H9 (cell line): ENCODE data around the gene ATG7. TPM values are rescaled to one million over a fixed set of nuclear protein-coding genes. Genes with fewer than 3 reads are reported as not detected.

Experiments used
- DNase-seq: peaks from one replicate; pipeline ENCODE4 v3.0.0-alpha.2; 2017
- H2AFZ ChIP-seq: one replicate; pipeline ENCODE4 v1.6.1; 2013; ENCODE audit warnings: mild to moderate bottlenecking, low read length, control low read depth, moderate library complexity
- H2AK5ac ChIP-seq: 2 replicates; pipeline ENCODE4 v1.6.1; 2013; ENCODE audit warnings: low read length, control low read depth, mixed read lengths; ENCODE audit not compliant: insufficient read length
- H2BK120ac ChIP-seq: one replicate; pipeline ENCODE4 v1.6.1; 2013; ENCODE audit warnings: low read depth, mild to moderate bottlenecking, low read length, control low read depth, inconsistent platforms; ENCODE audit not compliant: poor library complexity, severe bottlenecking
- H2BK12ac ChIP-seq: 2 replicates; pipeline ENCODE4 v1.6.1; 2013; ENCODE audit warnings: low read length, control low read depth, mixed read lengths, low read depth; ENCODE audit not compliant: insufficient read length
- H2BK15ac ChIP-seq: 2 replicates; pipeline ENCODE4 v1.6.1; 2013; ENCODE audit warnings: low read depth, low read length, control low read depth
- H2BK20ac ChIP-seq: one replicate; pipeline ENCODE4 v1.6.1; 2013; ENCODE audit warnings: low read depth, mild to moderate bottlenecking, low read length, control low read depth, inconsistent platforms; ENCODE audit not compliant: poor library complexity, severe bottlenecking
- H2BK5ac ChIP-seq: 2 replicates; pipeline ENCODE4 v1.6.1; 2013; ENCODE audit warnings: low read length, control low read depth, mixed read lengths; ENCODE audit not compliant: insufficient read length
- H3K14ac ChIP-seq: 2 replicates; pipeline ENCODE4 v1.6.1; 2013; ENCODE audit warnings: low read length, control low read depth; ENCODE audit not compliant: insufficient read depth
- H3K18ac ChIP-seq: 2 replicates; pipeline ENCODE4 v1.6.1; 2013; ENCODE audit warnings: low read depth, mild to moderate bottlenecking, mixed read lengths, low read length, control low read depth; ENCODE audit not compliant: insufficient read length
- H3K23ac ChIP-seq: 2 replicates; pipeline ENCODE4 v1.6.1; 2013; ENCODE audit warnings: low read length, control low read depth, mixed read lengths, low read depth; ENCODE audit not compliant: insufficient read length
- H3K23me2 ChIP-seq: 2 replicates; pipeline ENCODE4 v1.6.1; 2013; ENCODE audit warnings: low read depth, mild to moderate bottlenecking, mixed read lengths, low read length, control low read depth; ENCODE audit not compliant: insufficient read length, poor library complexity, severe bottlenecking
- H3K27ac ChIP-seq: 2 replicates; pipeline ENCODE4 v1.5.1; 2013; ENCODE audit warnings: low read length, control low read depth, mixed read lengths, low read depth; ENCODE audit not compliant: insufficient read length
- H3K27me3 ChIP-seq: 2 replicates; pipeline ENCODE4 v1.6.1; 2013; ENCODE audit warnings: low read length, control low read depth, inconsistent platforms; ENCODE audit not compliant: insufficient read depth
- H3K4ac ChIP-seq: 2 replicates; pipeline ENCODE4 v1.6.1; 2013; ENCODE audit warnings: low read depth, mild to moderate bottlenecking, control low read depth, inconsistent platforms, low read length, moderate library complexity
- H3K4me1 ChIP-seq: 2 replicates; pipeline ENCODE4 v1.6.1; 2013; ENCODE audit warnings: low read length, control low read depth, inconsistent platforms; ENCODE audit not compliant: insufficient read depth
- H3K4me2 ChIP-seq: 2 replicates; pipeline ENCODE4 v1.6.1; 2013; ENCODE audit warnings: low read length, control low read depth, mixed read lengths; ENCODE audit not compliant: insufficient read length, insufficient read depth
- H3K56ac ChIP-seq: 2 replicates; pipeline ENCODE4 v1.6.1; 2013; ENCODE audit warnings: low read depth, mild to moderate bottlenecking, mixed read lengths, low read length, control low read depth; ENCODE audit not compliant: insufficient read length
- H3K79me1 ChIP-seq: 2 replicates; pipeline ENCODE4 v1.6.1; 2013; ENCODE audit warnings: low read depth, mild to moderate bottlenecking, moderate library complexity, low read length, control low read depth, inconsistent platforms; ENCODE audit not compliant: insufficient read depth, poor library complexity, severe bottlenecking
- H3K79me2 ChIP-seq: 2 replicates; pipeline ENCODE4 v1.6.1; 2013; ENCODE audit warnings: low read length, control low read depth, inconsistent platforms; ENCODE audit not compliant: insufficient read depth
- H3K9ac ChIP-seq: 2 replicates; pipeline ENCODE4 v1.6.1; 2013; ENCODE audit warnings: low read length, control low read depth, mixed read lengths; ENCODE audit not compliant: insufficient read length; ENCODE audit errors: extremely low read depth
- H3K9me3 ChIP-seq: one replicate; pipeline ENCODE4 v1.6.1; 2013; ENCODE audit warnings: low read depth, low read length, inconsistent platforms; ENCODE audit not compliant: control insufficient read depth
- H3T11ph ChIP-seq: one replicate; pipeline ENCODE4 v1.6.1; 2013; ENCODE audit warnings: mild to moderate bottlenecking, low read length, control low read depth, inconsistent platforms
- H4K20me1 ChIP-seq: one replicate; pipeline ENCODE4 v1.6.1; 2013; ENCODE audit not compliant: control insufficient read depth, insufficient read length, insufficient read depth
- H4K5ac ChIP-seq: 2 replicates; pipeline ENCODE4 v1.6.1; 2013; ENCODE audit warnings: low read depth, mild to moderate bottlenecking, mixed read lengths, low read length, control low read depth; ENCODE audit not compliant: insufficient read length
- H4K8ac ChIP-seq: replicated peaks from 2 replicates; pipeline ENCODE4 v1.6.1; 2013; ENCODE audit warnings: low read length, control low read depth, mixed read lengths, low read depth; ENCODE audit not compliant: insufficient read length
- H4K91ac ChIP-seq: 2 replicates; pipeline ENCODE4 v1.6.1; 2013; ENCODE audit warnings: low read depth, mild to moderate bottlenecking, moderate library complexity, mixed read lengths, low read length, control low read depth; ENCODE audit not compliant: insufficient read length
- H3K27ac Mint-ChIP-seq, 3 experiments: 2 replicates in 2 of 3; 3 replicates in 1 of 3; pipeline ENCODE4 v1.8.0; 2020 to 2021; ENCODE audit warnings: mixed read lengths in 3 of 3, mild to moderate bottlenecking in 1 of 3, moderate library complexity in 1 of 3
- H3K27me3 Mint-ChIP-seq: 2 replicates; pipeline ENCODE4 v1.8.0; 2021; ENCODE audit warnings: low read depth, mild to moderate bottlenecking, moderate library complexity, mixed read lengths
- H3K36me3 Mint-ChIP-seq, 3 experiments: 2 replicates in 2 of 3; 3 replicates in 1 of 3; pipeline ENCODE4 v1.8.0; 2020 to 2021; ENCODE audit warnings: low read depth in 3 of 3, mixed read lengths in 3 of 3; ENCODE audit not compliant: insufficient read depth in 1 of 3
- H3K4me1 Mint-ChIP-seq, 2 experiments: 2 replicates each; pipeline ENCODE4 v1.8.0; 2020; ENCODE audit warnings: mixed read lengths in 2 of 2
- H3K4me3 Mint-ChIP-seq, 2 experiments: 2 replicates in 1 of 2; 3 replicates in 1 of 2; pipeline ENCODE4 v1.8.0; 2020 to 2021; ENCODE audit warnings: mild to moderate bottlenecking in 2 of 2, mixed read lengths in 2 of 2, moderate library complexity in 1 of 2
- H3K9me3 Mint-ChIP-seq, 2 experiments: 2 replicates in 1 of 2; 3 replicates in 1 of 2; pipeline ENCODE4 v1.8.0; 2020; ENCODE audit warnings: mild to moderate bottlenecking in 2 of 2, mixed read lengths in 2 of 2, moderate library complexity in 1 of 2
- CTCF ChIP-seq: fragments of 200-600 bp; sonication (generic); conservative IDR thresholded peaks from 3 replicates; pipeline ENCODE4 v1.8.0; 2021; ENCODE audit warnings: antibody characterized with exemption, mild to moderate bottlenecking
- WGBS: extraction: QIAGEN DNeasy Blood & Tissue Kit; methylation state at CpG from one replicate; pipeline ENCODE4 v1.1.7; 2013; ENCODE audit warnings: missing lambda C conversion rate, low lambda C conversion rate, mixed read lengths; ENCODE audit not compliant: insufficient read length; ENCODE audit errors: extremely low coverage; 5-methylcytosine and 5-hydroxymethylcytosine counted together
- total RNA-seq: library from RNA; stranded (reverse); gene quantifications from 2 replicates; pipeline ENCODE4 v1.2.1, GENCODE V29; 2021

The ATG7 gene
- total RNA-seq, 1 experiment from 2014 or later: 17.9 TPM

- no peaks in the 10 kb centered on the region for H4K20me1 ChIP-seq
- no peak overlapping the region for H4K5ac ChIP-seq
- no peaks in the 10 kb centered on the region for H3K9me3 ChIP-seq
- H2BK12ac ChIP-seq: no peak overlapping the region
- no peak overlapping the region for H4K91ac ChIP-seq
- no CpG with 5 or more reads among the region's 1 CpG for WGBS
- H3K18ac ChIP-seq: no peak overlapping the region
- H3K36me3 Mint-ChIP-seq: peaks cover 5 to 19% (median 11%) of the 10 kb centered on the region in 3 experiments; a peak in 5 of 7 replicates
- H3K4ac ChIP-seq: no peak overlapping the region
- H3K4me2 ChIP-seq: no peak overlapping the region
- no peak overlapping the region for H3K27ac ChIP-seq
- H3K79me1 ChIP-seq: peaks cover 3% of the 10 kb centered on the region
- H3K4me1 ChIP-seq: peaks cover 13% of the 10 kb centered on the region; the same call in 1 of the 2 replicates
- no peaks in the 10 kb centered on the region for H3K27me3 Mint-ChIP-seq
- no peak overlapping the region for H2BK15ac ChIP-seq
- no peak for DNase-seq
- H3K23me2 ChIP-seq: no peaks in the 10 kb centered on the region
- H2BK5ac ChIP-seq: no peak overlapping the region
- no peak overlapping the region for H2AK5ac ChIP-seq
- H3K23ac ChIP-seq: no peak overlapping the region
- H3K79me2 ChIP-seq: peaks cover 16% of the 10 kb centered on the region; the same call in 1 of the 2 replicates
- no peaks in the 10 kb centered on the region for H3K27me3 ChIP-seq
- no peaks in the 10 kb centered on the region for H3K9me3 Mint-ChIP-seq
- H4K8ac ChIP-seq: no peak overlapping the region
- H3K9ac ChIP-seq: no peak overlapping the region
- peaks cover 71 to 80% of the 10 kb centered on the region in 2 experiments for H3K4me1 Mint-ChIP-seq
- H3T11ph ChIP-seq: no peak overlapping the region
- H3K14ac ChIP-seq: no peak overlapping the region
- H3K27ac Mint-ChIP-seq: peak overlapping the region in 2 of 3 experiments; percentile 24 to 49; a peak in 4 of 7 replicates
- no peak overlapping the region for H2AFZ ChIP-seq
- no peak overlapping the region for H3K56ac ChIP-seq
- no peak for TF ChIP-seq CTCF
- H3K4me3 Mint-ChIP-seq: 0 out of 5 replicates have a peak overlapping the region, but pooled peaks of 1 of the 2 experiments have one; percentile 6
- H2BK120ac ChIP-seq: peak overlapping the region; percentile 11
- H2BK20ac ChIP-seq: no peak overlapping the region
Measured at GRCh38 chr3:11605398-11605797, 333.2 kb downstream of the ATG7 start.
